ENCODE results near the gene GPBAR1.

GPBAR1 gene

GRCh38 chr2:218312267-218312756 is 51.5 kb downstream of the GPBAR1 start:
- no peak for DNase-seq

GRCh38 chr2:218313356-218313755 is 52.5 kb downstream of the GPBAR1 start:
- no peak for DNase-seq

Measured in NCI-H2029 (cell line).